Cortex of kidney (tissue), 1 donor: ENCODE data around the gene DGKG.

Source experiments
- DNase-seq: peaks from one replicate; lab custom pipeline; 2025; lab: John Stamatoyannopoulos, UW

The DGKG gene

DNA sequence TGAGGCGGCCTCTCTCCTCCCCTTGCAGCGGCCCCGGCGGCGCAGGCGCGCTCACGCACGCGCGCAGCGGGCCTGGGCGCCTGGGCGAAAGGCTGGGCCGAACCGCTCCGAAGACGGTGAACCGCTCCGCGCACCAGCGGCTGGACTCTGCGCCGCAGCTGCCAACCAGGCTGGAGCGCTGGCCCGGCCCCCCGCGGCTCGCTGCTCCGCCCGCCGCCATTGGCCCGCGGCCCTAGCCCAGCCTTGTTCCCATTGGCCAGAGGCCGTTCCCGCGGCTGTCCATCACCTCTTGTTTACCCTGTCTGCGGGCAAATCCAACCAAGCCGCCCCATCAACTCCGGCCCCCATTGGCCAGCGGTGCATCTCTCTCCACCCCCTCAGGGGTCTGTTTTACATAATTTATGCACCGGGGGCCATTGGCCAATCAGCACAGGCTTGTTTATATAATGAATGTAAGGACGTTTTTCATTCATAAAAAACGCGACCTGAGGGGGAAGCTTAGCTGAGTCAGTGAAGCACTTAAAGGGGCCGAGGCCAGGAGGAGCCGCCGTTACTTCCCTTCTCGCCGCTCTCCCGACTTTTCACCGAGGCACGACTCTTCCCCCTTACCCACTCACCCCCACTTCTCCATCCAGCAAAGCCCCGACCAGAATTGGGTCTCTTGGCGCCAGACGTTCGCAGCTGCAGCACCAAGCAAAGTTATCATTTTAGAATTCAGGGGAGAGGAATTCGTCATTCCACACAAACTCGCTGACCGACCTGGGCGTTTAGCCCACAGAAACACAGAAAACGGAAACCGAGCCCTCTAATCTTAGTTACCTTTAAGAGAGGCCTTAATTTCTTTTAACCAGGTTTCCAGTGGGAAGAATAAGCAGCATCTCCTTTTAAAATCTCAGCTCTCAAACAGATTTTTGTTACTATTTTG lies 252.8 kb downstream of the DGKG start, which contains the start of gene ETV5:
ETV5 (minus strand) TSS at position 149 of the 925 bp plus-strand sequence. CDS start 3,221 bp downstream, outside the sequence.
- peak; percentile 54 for DNase-seq

DNA sequence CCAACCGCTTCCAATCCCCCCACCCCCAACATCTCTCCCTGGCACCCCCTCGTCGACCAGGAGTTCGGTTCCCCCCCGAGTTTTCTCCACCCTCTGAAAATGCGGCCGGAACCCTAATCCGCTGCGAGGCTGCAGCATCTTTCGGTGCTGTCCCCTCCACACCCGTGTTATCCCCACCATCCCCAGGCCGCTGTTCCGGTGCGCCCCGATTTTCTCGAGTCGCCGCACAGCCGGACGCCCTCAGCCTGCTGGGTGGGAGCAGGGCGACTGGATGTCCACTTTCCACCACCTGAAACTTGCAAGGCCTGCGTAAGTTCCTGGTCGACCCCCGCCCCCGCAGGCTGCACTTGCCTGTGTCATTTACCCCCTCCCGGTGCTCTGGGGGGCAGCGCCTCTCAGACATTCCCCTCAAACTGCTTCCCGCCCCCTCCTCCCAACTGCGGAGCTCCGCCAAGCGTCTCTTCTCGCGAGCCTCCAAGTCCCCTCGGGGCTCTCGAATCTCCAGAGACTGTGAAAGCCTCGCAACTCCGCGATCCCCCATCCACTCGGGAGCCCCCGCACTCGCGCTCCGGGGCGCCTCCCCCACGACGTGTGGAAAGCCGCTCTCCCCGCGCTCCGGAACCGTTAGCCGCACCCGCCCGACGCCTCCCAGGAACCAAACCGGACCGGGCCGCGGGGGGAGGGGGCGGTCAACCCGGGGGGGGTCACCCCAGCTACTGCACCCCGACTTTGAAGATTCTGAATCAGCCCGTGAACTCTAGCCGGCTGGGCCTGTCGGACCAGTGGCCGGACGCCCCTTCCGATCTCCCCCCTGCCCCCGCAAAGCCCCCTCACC lies 253.7 kb downstream of the DGKG start:
- DNase-seq: no peak

DNA sequence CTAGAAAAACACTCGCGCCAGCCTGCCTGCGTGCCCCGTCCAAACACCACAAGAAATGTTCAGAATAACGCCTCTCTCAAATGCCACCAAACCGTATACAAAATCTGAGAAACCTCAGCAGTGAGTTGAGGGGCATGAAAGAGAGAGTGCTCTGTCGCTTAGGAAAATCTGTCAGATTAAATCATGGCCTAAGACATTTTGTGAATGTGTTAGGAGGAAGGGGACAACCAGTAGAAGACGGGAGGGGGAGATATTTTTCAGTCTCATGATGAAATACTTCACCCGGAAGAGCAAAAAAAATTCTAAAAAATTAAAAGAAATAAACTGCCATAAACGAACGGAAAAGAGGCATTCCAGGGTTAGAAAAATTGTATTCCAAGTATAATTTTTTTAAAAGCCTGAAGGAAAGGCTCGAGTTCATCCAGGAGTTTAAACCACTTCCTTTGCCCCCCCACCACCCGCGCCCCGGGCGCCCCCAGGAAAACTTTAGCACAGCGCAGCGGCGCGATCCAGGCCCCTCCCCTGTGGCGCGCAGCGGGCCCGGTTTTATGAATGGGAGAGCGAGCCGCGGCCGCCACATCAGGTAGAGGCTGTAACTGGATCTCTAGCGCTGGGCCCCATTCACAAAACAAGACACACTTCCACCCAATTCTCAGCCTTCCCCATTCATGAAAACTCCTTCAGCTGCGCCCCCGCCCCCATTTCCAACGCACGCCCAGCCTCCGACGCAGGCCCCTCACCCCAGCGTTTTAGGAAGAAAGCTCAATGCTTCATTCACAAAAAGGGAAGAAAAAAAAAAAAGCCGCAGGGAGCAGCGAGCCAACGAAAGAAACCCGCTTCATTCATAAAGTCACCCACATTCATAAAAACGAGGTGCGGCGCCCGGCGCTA lies 254.6 kb downstream of the DGKG start:
- DNase-seq: no peak

DNA sequence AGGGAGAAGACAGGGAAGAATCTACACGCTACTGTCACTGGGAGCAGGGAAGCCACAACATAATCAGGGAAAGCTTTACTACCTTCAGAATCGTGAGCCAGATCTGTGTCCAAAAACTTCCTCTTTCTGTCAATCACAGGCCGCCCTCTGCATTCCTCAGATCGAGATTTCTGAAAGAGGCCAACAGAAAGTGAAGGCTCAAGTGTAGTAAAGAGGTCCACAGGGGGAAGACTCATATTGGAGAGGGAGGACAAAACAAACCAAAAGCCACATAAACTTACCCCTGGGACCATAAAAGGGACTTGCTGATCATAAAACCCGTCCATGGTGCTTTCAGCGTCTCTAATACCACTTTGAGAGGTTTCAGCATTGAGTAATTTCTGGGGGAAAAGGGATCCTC lies 256.5 kb downstream of the DGKG start:
- DNase-seq: no peak

DNA sequence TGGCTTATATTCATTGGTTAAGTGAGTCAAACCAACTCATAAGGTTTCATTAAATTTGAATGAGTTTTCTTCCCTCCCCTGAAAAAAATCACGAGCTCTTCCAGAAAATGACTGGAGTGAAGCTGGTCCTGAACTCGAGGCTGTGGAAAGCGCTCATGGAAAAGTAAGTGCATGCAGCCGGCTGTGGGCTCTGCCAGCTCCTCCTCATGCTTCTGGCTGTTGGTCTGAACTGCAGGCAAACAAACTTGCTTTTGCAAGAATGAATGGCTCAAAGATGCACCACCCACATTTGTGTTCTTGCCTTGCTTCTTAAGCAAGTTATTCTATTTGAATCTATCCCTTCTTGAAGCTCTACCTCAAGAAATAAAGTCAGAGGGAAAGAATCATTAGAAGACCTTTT lies 259.3 kb downstream of the DGKG start:
- DNase-seq: no peak

DNA sequence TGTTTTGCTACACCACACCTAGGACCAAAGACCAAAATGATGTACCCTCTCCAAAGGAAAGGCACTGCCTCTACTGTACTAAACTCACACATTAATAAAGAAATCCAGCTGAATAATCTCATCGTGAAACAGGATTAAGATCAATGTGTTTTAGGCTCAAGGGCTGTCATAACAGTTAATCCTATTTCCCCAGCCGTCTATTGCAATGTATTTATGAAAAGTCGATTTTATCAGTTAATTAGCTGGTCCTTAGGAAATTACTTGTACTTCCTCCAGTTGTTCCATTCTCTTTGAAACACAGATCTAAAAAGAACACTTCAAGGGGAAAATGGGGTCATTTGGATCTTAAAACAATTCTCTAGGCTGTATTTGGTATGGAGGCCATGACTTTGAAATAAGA lies 261.6 kb downstream of the DGKG start:
- no peak for DNase-seq

DNA sequence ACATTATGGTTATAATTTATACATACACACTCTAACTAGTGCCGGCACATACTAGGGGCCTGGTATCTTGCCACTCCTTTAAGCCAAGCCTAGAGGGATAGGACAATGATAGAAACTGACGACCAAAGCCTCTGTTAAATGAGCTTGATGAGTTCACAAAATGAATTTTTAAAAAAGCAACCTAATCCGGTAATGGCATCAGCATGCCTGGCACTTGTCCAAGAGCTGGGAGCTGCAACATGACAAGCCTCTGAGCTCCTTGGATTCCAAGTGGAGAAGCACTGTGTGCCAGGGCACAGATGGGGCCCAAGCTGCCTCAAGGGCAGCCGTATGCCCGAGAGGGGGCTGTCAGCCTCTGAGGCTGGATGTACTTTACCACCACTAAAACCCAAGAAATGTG lies 262.9 kb downstream of the DGKG start:
- DNase-seq: no peak

DNA sequence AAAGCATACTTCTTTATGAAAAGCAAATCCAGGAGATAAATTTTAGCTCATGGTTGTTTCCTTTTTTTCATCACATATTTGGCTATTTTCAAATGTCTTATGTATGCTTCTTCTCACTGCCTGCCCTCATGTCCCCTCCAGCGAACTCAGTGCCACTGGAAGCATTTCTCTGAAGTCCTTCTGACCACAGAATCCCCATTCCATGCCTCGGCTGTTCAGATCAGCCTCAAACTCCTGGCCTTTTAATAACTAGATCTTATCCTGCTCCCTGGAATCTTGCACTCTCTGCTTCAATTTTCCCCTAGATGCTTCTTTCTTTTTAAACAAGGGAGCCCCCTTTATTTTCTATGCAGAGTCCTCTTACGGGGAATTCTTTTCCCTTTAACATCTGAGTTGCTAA lies 263.3 kb downstream of the DGKG start:
- no peak for DNase-seq

DNA sequence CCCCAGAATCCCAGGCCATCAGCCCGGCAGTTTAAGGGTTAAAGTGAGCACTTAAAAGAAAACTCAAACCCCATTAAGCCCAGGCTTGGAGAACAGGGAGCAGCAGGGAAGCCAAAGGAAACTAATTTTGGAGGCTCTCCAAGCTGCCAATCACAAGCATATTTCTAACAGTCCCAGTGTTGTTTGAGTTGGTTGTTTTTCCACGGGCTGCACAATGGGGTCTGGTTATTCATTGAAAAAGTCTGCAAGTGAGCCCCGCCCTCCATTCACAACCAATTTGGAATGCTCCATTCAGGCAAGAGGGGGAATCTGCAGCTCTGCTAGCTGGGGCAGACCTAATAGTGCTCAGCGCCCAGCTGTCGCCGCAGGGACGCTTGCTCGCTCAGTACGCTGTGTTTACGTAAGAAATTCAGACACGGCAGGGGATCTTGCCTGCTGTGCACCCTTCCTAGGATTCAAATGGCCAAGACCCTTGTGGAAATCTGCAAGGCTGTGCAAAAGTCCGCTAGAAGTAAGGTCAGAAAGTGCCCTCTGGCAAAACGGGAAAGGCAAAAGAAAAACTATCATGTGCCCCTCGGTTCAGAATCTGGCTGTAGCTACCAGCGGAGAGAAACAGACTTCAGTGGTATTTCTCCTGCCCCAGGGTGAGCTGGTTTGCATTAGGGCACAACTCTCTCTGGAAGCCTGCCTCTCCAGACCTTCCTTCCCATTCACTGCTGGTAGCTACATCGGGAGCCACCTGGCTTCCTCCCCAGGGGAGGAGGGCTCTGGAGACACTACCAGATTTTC lies 264.2 kb downstream of the DGKG start:
- no peak for DNase-seq

DNA sequence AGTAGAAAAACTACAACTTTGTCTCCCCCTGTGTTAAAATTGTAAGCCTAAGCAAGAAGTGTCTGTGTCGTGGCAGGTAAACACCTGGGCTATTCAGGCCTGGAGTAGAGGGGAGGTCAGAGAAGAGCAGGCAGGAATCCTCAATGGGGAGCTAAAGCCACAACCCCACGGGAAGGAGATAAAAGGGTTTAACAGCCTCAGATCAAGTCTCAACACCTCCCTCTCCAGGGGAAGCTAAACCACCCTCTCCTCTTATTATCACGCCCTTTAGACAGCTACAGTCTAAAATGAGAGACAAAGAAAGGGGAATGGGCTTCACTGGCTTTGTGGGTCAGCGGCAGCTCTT lies 264.7 kb downstream of the DGKG start:
- DNase-seq: no peak
